ENCODE measurements around the gene IRS1.

IRS1 gene

DNA sequence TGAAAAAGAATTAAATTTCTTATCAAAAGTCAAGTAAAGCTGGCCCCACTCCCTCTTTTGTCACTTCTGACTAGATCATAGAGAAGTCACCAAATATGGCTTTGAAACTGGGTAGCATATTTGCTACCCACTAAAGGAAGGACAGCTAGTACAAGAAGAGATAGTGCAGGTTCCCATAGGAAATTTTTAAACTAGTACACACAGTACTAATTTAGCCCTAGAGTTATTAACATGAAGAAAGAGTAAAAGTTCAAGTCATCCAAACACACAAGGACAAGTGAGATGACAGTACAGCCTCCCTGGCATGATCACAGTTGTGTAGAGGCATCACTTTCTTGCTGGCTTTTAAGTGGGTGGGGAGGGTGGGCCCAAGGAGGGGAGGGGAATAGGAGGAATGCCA lies 100.9 kb downstream of the IRS1 start:
- DNase-seq, result no peak
- no peak for ATAC-seq (ENCODE audit: insufficient read depth, low read depth)
- Histone ChIP-seq H3K27me3 (ENCODE audit: insufficient read depth, low read length, poor library complexity) (no peaks in the 10 kb centered on the region), H2AFZ (ENCODE audit: low read depth, low read length) (no peak overlapping the region), H3K4me3 (ENCODE audit: low read depth in 1 of 2, low read length in 2 of 2) (no peak overlapping the region), H3K9ac (ENCODE audit: low read depth, low read length) (no peak overlapping the region), H3K79me2 (ENCODE audit: insufficient read depth, low read length) (no peaks in the 10 kb centered on the region), H3K36me3 (ENCODE audit: insufficient read depth, low read length) (no peaks in the 10 kb centered on the region), H4K20me1 (ENCODE audit: insufficient read depth, low read length) (no peaks in the 10 kb centered on the region), H3K27ac (ENCODE audit: low read length) (no peak overlapping the region), H3K9me3 (ENCODE audit: insufficient read depth, low read length, severe bottlenecking) (no peaks in the 10 kb centered on the region), H3K4me1 (ENCODE audit: insufficient read depth, low read length) (no peaks in the 10 kb centered on the region), H3K4me2 (ENCODE audit: insufficient read depth, low read length) (no peak overlapping the region)
- no peak for TF ChIP-seq CTCF (IDR thresholded peaks at IDR 0.05; ENCODE audit: borderline replicate concordance, extremely low read depth, low read length, poor library complexity, severe bottlenecking)
- TF ChIP-seq EZH2 (IDR thresholded peaks at IDR 0.05; ENCODE audit: borderline replicate concordance, low read depth, low read length, severe bottlenecking), result no peak

DNA sequence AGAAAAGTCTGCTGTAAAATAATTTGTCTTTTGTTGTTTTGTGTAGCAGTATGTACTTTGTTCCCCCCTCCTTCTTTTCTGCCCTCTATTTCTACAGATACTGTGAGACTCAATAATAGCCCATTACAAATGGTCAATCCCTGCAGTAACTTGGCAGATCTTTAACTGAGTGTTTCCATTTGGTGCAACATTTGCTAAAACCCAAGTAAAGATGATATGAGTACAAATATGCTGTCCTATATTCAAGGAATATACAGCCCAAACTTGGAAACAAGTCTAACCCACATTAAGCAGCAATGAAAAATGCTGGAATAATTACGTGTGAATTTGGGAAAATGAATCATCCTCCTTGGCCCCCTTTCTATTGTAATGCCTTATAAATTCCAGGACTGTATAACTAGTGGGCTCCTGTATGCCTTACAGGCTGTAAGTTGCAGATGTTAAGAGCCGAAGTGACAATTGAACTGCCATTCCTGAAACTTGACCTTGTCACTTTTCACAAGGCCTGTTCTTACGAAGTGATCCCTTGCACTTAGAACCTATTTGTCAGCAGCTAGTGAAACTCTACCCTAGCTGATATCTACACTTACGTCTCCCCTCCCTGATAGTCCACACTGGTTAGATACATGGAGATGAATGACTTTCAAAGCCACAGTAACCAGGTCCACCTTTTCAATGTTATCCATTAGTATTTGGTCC lies 104.9 kb downstream of the IRS1 start:
- Histone ChIP-seq H3K27ac (ENCODE audit: low read length) (no peak overlapping the region), H3K36me3 (ENCODE audit: insufficient read depth, low read length) (no peaks in the 10 kb centered on the region), H3K79me2 (ENCODE audit: insufficient read depth, low read length) (no peaks in the 10 kb centered on the region), H3K4me2 (ENCODE audit: insufficient read depth, low read length) (no peak overlapping the region), H3K9ac (ENCODE audit: low read depth, low read length) (no peak overlapping the region), H3K9me3 (ENCODE audit: insufficient read depth, low read length, severe bottlenecking) (no peaks in the 10 kb centered on the region), H3K4me3 (ENCODE audit: low read depth in 1 of 2, low read length in 2 of 2) (no peak overlapping the region), H3K4me1 (ENCODE audit: insufficient read depth, low read length) (peaks cover 14% of the 10 kb centered on the region), H2AFZ (ENCODE audit: low read depth, low read length) (no peak overlapping the region), H3K27me3 (ENCODE audit: insufficient read depth, low read length, poor library complexity) (no peaks in the 10 kb centered on the region), H4K20me1 (ENCODE audit: insufficient read depth, low read length) (no peaks in the 10 kb centered on the region)
- no peak for DNase-seq
- TF ChIP-seq CTCF (IDR thresholded peaks at IDR 0.05; ENCODE audit: borderline replicate concordance, extremely low read depth, low read length, poor library complexity, severe bottlenecking), result no peak
- TF ChIP-seq EZH2 (IDR thresholded peaks at IDR 0.05; ENCODE audit: borderline replicate concordance, low read depth, low read length, severe bottlenecking), result no peak
- no peak for ATAC-seq (ENCODE audit: insufficient read depth, low read depth)

DNA sequence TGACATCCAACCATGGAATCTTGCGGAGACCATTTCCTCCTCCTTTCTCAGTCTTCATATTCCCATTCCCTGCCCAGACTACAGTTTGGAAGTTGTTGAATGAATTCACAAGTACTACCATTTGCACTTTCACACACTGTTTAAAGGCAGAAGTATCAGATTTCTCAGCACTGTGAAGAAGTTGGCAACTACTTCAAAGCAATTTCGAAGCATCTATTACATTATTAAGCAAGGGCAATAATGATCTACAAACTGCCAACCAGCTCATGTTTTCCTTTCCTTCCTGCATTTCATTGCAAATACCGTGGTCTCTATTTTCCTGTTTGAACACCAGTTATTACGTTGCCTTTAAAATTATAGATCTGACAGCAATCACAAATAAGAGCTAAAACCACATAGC lies 105.5 kb downstream of the IRS1 start:
- Histone ChIP-seq H2AFZ (ENCODE audit: low read depth, low read length) (no peak overlapping the region), H3K36me3 (ENCODE audit: insufficient read depth, low read length) (no peaks in the 10 kb centered on the region), H3K4me1 (ENCODE audit: insufficient read depth, low read length) (peaks cover 14% of the 10 kb centered on the region), H3K9ac (ENCODE audit: low read depth, low read length) (no peak overlapping the region), H3K9me3 (ENCODE audit: insufficient read depth, low read length, severe bottlenecking) (no peaks in the 10 kb centered on the region), H3K27me3 (ENCODE audit: insufficient read depth, low read length, poor library complexity) (no peaks in the 10 kb centered on the region), H3K4me2 (ENCODE audit: insufficient read depth, low read length) (no peak overlapping the region), H4K20me1 (ENCODE audit: insufficient read depth, low read length) (no peaks in the 10 kb centered on the region), H3K79me2 (ENCODE audit: insufficient read depth, low read length) (no peaks in the 10 kb centered on the region), H3K4me3 (ENCODE audit: low read depth in 1 of 2, low read length in 2 of 2) (no peak overlapping the region), H3K27ac (ENCODE audit: low read length) (no peak overlapping the region)
- DNase-seq, result no peak
- no peak for ATAC-seq (ENCODE audit: insufficient read depth, low read depth)
- TF ChIP-seq EZH2 (IDR thresholded peaks at IDR 0.05; ENCODE audit: borderline replicate concordance, low read depth, low read length, severe bottlenecking) (no peak), CTCF (IDR thresholded peaks at IDR 0.05; ENCODE audit: borderline replicate concordance, extremely low read depth, low read length, poor library complexity, severe bottlenecking) (no peak)
